Heart left ventricle (tissue), 16 donors: ENCODE results near the gene SPOCK2. TPM values are rescaled to one million over a fixed set of nuclear protein-coding genes. Genes with fewer than 3 reads are reported as not detected.

ENCODE experiments used
- ATAC-seq, 4 donors: fragments of 200-7000 bp; cut with Tn5 transposase; one replicate each; pipeline ENCODE4 v1.9.1; 2020 to 2022; ENCODE audit warnings: moderate library complexity in 4 of 4, mild to moderate bottlenecking in 3 of 4, moderate number of reproducible peaks in 1 of 4
- DNase-seq, 5 donors: peaks; one replicate each; pipeline ENCODE4 v3.0.0-alpha.2; 2020
- H3K27ac ChIP-seq, 12 donors: fragments of 200-600 bp; sonication (generic) in 4 of 12; one replicate each; pipeline versions ENCODE4 v1.5.0 to v1.8.0; 2016 to 2022; ENCODE audit warnings: mild to moderate bottlenecking in 2 of 12
- H3K27me3 ChIP-seq, 9 donors: fragments of 200-600 bp; sonication (generic) in 2 of 9; one replicate each; pipeline versions ENCODE4 v1.5.1 to v1.8.0; 2016 to 2022; ENCODE audit warnings: mild to moderate bottlenecking in 3 of 9
- H3K36me3 ChIP-seq, 9 donors: fragments of 200-600 bp; sonication (generic) in 2 of 9; one replicate each; pipeline versions ENCODE4 v1.5.0 to v1.8.0; 2018 to 2022; ENCODE audit warnings: mild to moderate bottlenecking in 2 of 9
- H3K4me1 ChIP-seq, 12 donors: fragments of 200-600 bp; sonication (generic) in 4 of 12; one replicate each; pipeline versions ENCODE4 v1.5.0 to v1.8.0; 2016 to 2022; ENCODE audit warnings: mild to moderate bottlenecking in 3 of 12
- H3K4me3 ChIP-seq, 12 donors: fragments of 200-600 bp; sonication (generic) in 4 of 12; one replicate each; pipeline versions ENCODE4 v1.5.0 to v1.8.0; 2017 to 2022; ENCODE audit warnings: mild to moderate bottlenecking in 9 of 12, moderate library complexity in 4 of 12
- H3K9me3 ChIP-seq, 12 donors: fragments of 200-600 bp; sonication (generic) in 4 of 12; one replicate each; pipeline versions ENCODE4 v1.5.0 to v1.8.0; 2016 to 2022; ENCODE audit warnings: mild to moderate bottlenecking in 1 of 12
- POLR2A ChIP-seq, 2 donors: fragments of 450-650 bp; IDR thresholded peaks; one replicate each; pipeline ENCODE4 v1.6.1; 2017; ENCODE audit warnings: antibody characterized with exemption in 2 of 2, mild to moderate bottlenecking in 2 of 2, moderate library complexity in 2 of 2
- WGBS, 4 donors: extraction: QIAGEN DNeasy Blood & Tissue Kit in 2 of 4; methylation state at CpG; one replicate each; pipeline versions ENCODE4 v1.1.5 to v1.1.7; 2013 to 2018; 5-methylcytosine and 5-hydroxymethylcytosine counted together
- intact Hi-C, 10 donors: fragments of 100-400 bp; cut with DNase I; formaldehyde crosslinking; loops; one replicate each; pipeline versions ENCODE4 v1.11.1 to v1.14.2; 2022
- polyA plus RNA-seq, 2 donors: library from polyadenylated mRNA; stranded (reverse); fragments of 200-250 nt; gene quantifications; one replicate each; pipeline ENCODE4 v1.2.3, GENCODE V29; 2013
- total RNA-seq, 9 donors: library from RNA; depleted of rRNA in 2 of 9; stranded (reverse); fragments of >200 nt in 2 of 9; fragmentation: NEBNext Ultra II Directional in 3 of 9; extraction: Animal tissue kit (Norgen Biotek cat#: 25700) in 3 of 9; gene quantifications; one replicate each; pipeline versions ENCODE4 v1.1.0 to v1.2.4, GENCODE V29; 2016 to 2023
- TF ChIP-seq, protein P1 (sequence below), 12 donors: fragments of 200-600 bp; sonication (generic) in 4 of 12; IDR thresholded peaks; one replicate each; pipeline versions ENCODE4 v1.5.0 to v1.8.0; 2018 to 2022; ENCODE audit warnings: antibody characterized with exemption in 12 of 12, mild to moderate bottlenecking in 5 of 12
- donor health status: ischemic (EF 13 %, LVEDD 7.1; RV severe dilation, severe dysfunction).
- donor health status: healthy with polysubstance abuse.
- donor health status: DM: no; HTN: yes; CAD: no.
- donor health status: DM: no; HTN: no; CAD: no.
- donor health status: ischemic (EF 25% LVEDD 6.9; RV normal size, moderate dysfunction).
- donor health status: ischemic (EF 25% LVEDD 5.7; RV mildly dilated, moderate dysfunction).
- donor health status: healthy.
- donor health status: DM: yes; HTN: yes; CAD: no.
- donor health status: ischemic (EF 35%, LVEDD 5.7; RV mildly dilated, moderate dysfunction).
- donor health status: nonischemic (EF 11% LVEDD 7.7; RV severe dilation, severe dysfunction).
- donor health status: DM: yes; HTN: yes; CAD: no.
- donor health status: PGD.
- donor health status: ischemic (EF 29% LVEDD 5.4; RV normal size, mild dysfunction).
- donor health status: nonischemic (EF 23%, LVEDD 6.1; RV moderate dilation, normal function).

The SPOCK2 gene
- total and polyA plus RNA-seq, 11 donors: 4.4 to 16.6 (median 8.0) TPM

DNA sequence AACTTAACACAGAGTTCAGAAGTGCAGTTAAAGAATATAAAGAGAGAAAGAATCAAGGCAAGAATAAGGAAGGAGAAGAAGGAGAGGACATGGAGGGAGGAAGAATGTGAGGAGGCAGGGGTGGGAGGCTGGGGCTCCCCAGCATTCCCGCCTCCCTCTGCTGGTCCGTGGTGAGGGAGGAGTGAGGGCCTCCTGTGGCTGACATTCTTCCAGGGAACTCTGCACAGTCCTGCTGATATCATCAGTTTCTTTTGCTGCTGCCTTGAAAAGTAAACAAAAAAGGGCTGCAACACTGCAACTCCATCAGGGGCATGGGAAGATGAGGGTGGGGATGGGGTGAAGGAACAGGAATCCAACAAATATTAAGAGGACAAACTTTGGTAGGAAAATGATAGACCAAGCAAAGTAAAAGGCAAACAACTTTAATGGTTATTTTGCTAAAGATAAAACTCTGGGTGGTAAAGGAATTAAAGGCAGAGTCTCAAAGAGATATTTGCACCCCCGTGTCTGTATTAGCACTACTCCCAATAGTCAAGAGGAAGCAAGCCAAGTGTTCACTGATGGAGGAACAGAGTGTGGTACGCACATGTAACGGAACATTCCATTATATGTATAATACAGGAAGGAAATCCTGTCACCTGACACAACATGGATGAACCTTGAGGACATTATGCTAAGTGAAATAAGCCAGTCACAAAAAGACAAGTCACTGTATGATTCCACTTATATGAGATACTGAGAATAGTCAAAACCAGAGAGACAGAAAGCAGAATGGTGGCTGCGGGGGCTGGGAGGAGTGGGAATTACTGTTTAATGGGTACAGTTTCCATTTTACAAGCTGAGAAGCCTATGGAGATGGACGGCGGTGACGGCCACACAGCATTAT, 8.0 kb upstream of the SPOCK2 start:
- intact Hi-C loops: no loop called here
- H3K27ac ChIP-seq: no peak overlapping the region
- H3K27me3 ChIP-seq: no peaks in the 10 kb centered on the region
- no peaks in the 10 kb centered on the region for H3K9me3 ChIP-seq
- H3K4me1 ChIP-seq: peaks cover 0 to 23% (median 10%) of the 10 kb centered on the region in 12 donors
- DNase-seq (no peak), ATAC-seq (peak in 2 of 4 donors; percentile 25 to 36)
- TF ChIP-seq, protein P1, sequence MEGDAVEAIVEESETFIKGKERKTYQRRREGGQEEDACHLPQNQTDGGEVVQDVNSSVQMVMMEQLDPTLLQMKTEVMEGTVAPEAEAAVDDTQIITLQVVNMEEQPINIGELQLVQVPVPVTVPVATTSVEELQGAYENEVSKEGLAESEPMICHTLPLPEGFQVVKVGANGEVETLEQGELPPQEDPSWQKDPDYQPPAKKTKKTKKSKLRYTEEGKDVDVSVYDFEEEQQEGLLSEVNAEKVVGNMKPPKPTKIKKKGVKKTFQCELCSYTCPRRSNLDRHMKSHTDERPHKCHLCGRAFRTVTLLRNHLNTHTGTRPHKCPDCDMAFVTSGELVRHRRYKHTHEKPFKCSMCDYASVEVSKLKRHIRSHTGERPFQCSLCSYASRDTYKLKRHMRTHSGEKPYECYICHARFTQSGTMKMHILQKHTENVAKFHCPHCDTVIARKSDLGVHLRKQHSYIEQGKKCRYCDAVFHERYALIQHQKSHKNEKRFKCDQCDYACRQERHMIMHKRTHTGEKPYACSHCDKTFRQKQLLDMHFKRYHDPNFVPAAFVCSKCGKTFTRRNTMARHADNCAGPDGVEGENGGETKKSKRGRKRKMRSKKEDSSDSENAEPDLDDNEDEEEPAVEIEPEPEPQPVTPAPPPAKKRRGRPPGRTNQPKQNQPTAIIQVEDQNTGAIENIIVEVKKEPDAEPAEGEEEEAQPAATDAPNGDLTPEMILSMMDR (IDR thresholded peaks at IDR 0.05): no peak
- TF ChIP-seq POLR2A (IDR thresholded peaks at IDR 0.05): no peak
- WGBS, 4 donors: 79 to 86% (median 81%) methylated on average over 9 of the region's 9 CpGs
- peaks cover 0 to 44% (median 21%) of the 10 kb centered on the region in 9 donors for H3K36me3 ChIP-seq
- H3K4me3 ChIP-seq: no peak overlapping the region

DNA sequence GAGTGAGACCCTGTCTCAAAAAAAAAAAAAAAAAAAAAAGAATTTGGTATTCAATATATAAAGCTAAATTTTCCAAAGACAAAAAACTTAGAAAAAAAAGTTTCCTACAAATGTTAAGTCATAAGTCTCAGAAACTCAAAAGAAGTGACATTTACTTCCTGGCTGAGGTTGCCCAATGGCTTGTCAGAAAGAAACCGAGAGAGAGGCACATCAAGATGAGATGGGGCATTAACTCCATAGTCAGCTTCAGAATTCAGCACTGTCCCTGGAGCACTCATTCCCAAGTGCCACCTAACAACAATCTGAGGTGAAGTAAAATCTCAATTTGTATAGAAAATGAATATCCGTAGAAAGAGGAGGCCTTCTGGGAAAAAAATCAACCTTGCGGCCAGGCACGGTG, 6.8 kb upstream of the SPOCK2 start:
- peaks cover 0 to 37% (median 15%) of the 10 kb centered on the region in 9 donors for H3K36me3 ChIP-seq
- no peak for DNase-seq

DNA sequence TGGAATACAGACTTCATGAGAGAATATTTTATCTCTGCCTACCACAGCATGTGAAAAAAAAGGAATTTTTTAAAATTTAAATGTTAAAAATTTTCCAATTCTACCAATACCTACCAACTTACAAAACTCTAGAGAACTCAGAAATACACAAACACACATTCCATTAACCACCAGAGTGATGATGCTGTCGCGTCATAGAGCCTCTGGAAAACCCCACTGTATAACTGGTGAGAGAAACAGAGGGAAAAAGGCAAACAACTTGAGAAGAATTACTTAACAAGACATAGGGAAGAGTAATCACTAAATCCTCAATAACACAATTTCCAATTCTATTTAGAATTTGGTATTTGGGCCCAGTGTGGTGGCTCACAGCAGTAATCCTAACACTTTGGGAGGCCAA, 6.2 kb upstream of the SPOCK2 start:
- DNase-seq (no peak), ATAC-seq (no peak)
- intact Hi-C loops: no loop called here
- no peak overlapping the region for H3K27ac ChIP-seq
- H3K9me3 ChIP-seq: no peaks in the 10 kb centered on the region
- peaks cover 0 to 34% (median 15%) of the 10 kb centered on the region in 9 donors for H3K36me3 ChIP-seq
- peaks cover 0 to 29% (median 10%) of the 10 kb centered on the region in 12 donors for H3K4me1 ChIP-seq
- WGBS, 4 donors: 96 to 100% (median 98%) methylated on average over 2 of the region's 2 CpGs
- no peak overlapping the region for H3K4me3 ChIP-seq
- peaks cover 0 to 11% (median 0%) of the 10 kb centered on the region in 9 donors for H3K27me3 ChIP-seq
- TF ChIP-seq, protein P1 (IDR thresholded peaks at IDR 0.05): no peak
- no peak for TF ChIP-seq POLR2A (IDR thresholded peaks at IDR 0.05)

More for the DNA sequence above, 6.8 kb upstream of the SPOCK2 start:
- 92 to 99% (median 97%) methylated on average over 4 of the region's 4 CpGs for WGBS, 4 donors
- intact Hi-C loops: no loop called here
- H3K27me3 ChIP-seq: peaks cover 0 to 5% (median 0%) of the 10 kb centered on the region in 9 donors
- ATAC-seq: no peak
- TF ChIP-seq, protein P1 (IDR thresholded peaks at IDR 0.05): no peak
- no peak for TF ChIP-seq POLR2A (IDR thresholded peaks at IDR 0.05)
- no peaks in the 10 kb centered on the region for H3K9me3 ChIP-seq
- H3K4me1 ChIP-seq: peaks cover 0 to 23% (median 10%) of the 10 kb centered on the region in 12 donors
- no peak overlapping the region for H3K27ac ChIP-seq
- H3K4me3 ChIP-seq: no peak overlapping the region

DNA sequence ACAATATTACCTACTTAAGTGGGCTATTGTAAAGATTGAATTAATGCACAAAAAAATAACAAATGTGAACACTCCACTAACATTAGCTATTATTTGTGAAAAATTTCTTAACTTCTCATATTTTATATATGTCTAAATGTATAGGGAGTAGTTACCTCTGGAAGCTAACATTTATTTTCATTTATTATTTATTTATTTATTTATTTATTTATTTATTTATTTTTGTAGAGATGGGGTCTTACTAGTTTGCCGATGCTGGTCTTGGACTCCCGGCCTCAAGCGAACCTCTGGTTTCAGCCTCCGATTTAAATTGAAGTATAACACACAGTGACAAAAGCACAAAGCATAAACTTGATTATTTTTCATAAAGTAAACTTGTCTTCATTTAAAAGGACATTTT, 5.1 kb upstream of the SPOCK2 start:
- 72 to 86% (median 79%) methylated on average over 4 of the region's 4 CpGs for WGBS, 4 donors
- Histone ChIP-seq H3K9me3 (no peaks in the 10 kb centered on the region), H3K4me1 (peaks cover 0 to 28% (median 16%) of the 10 kb centered on the region in 12 donors), H3K4me3 (no peak overlapping the region), H3K27me3 (peaks cover 0 to 22% (median 6%) of the 10 kb centered on the region in 9 donors), H3K36me3 (peaks cover 0 to 34% (median 15%) of the 10 kb centered on the region in 9 donors), H3K27ac (no peak overlapping the region)
- DNase-seq (no peak), ATAC-seq (no peak)
- TF ChIP-seq, protein P1 (IDR thresholded peaks at IDR 0.05): no peak
- no peak for TF ChIP-seq POLR2A (IDR thresholded peaks at IDR 0.05)
- intact Hi-C loops: no loop called here
